ENCODE results near the gene FBXL14. TPM values are rescaled to one million over a fixed set of nuclear protein-coding genes. Genes with fewer than 3 reads are reported as not detected.

The FBXL14 gene
- total and polyA plus RNA-seq, 2 experiments from 2014 or later: 8.6 to 11.7 TPM

DNA sequence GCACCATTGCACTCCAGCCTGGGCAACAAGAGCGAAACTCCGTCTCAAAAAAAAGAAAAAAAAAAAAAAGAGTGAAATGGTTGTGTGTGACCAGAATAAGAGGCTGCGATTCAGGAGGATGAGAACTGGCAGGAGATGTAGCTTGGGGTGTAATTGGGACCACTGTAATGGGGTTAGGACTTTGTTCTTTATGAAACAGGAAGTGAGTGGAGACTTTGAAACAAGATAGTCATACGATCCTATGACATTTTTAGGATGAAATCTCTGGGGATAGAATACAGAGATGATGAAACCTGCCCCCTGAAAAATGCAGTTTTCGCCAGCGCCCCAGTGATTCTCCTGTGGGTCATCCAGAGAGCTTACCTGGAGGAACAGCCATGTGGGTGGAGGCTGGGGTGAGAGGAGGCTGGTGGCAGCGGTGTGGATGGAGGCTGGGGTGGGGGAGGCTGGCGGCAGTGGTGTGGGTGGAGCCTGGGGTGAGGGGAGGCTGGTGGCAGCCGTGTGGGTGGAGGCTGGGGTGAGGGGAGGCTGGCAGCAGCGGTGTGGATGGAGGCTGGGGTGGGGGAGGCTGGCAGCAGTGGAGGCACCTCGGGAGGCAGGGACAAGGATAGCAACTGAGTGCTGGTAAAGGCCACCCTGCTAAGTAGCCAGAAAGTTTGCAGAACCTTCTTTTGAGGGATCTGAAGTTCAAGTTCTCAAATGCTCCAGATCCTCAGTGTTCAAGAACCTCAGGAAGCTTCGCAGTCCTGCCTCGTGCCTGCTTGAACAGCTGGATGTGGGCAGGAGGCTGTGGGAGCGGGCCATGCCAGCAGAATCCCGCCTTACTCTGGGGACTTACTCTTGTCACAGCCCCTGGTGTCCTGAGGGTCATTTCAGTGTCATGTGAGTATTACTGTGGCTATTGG lies 20.2 kb downstream of the FBXL14 start:
- TF ChIP-seq EZH2 (IDR thresholded peaks at IDR 0.05; ENCODE audit: borderline replicate concordance) (no peak), EZH2phosphoT487 (IDR thresholded peaks at IDR 0.05; ENCODE audit: low read depth, severe bottlenecking, unreplicated experiment) (no peak), CTCF (IDR thresholded peaks at IDR 0.05; ENCODE audit: poor library complexity) (no peak)
- no peaks in the 10 kb centered on the region for H3K36me3 ChIP-seq (replicated peaks; ENCODE audit: insufficient read depth, low read depth)
- H3K9me2 ChIP-seq (replicated peaks; ENCODE audit: insufficient read depth): no peaks in the 10 kb centered on the region
- H4K20me1 ChIP-seq (ENCODE audit: insufficient read depth, poor library complexity, severe bottlenecking): no peaks in the 10 kb centered on the region
- H2AFZ ChIP-seq: no peak overlapping the region
- peak; percentile 38 for DNase-seq (ENCODE audit: low spot score)
- H3K4me2 ChIP-seq: no peak overlapping the region
- no peak overlapping the region for H3K4me3 ChIP-seq
- no peaks in the 10 kb centered on the region for H3K79me2 ChIP-seq
- H3K9me3 ChIP-seq (ENCODE audit: low read depth): no peaks in the 10 kb centered on the region
- H3K4me1 ChIP-seq (ENCODE audit: insufficient read depth): peaks cover 26% of the 10 kb centered on the region
- H3K27ac ChIP-seq: no peak overlapping the region
- no peaks in the 10 kb centered on the region for H3K27me3 ChIP-seq
- 90% methylated on average over 13 of the region's 15 CpGs for WGBS (ENCODE audit: low lambda C conversion rate, missing lambda C conversion rate)

GRCh38 chr12:1572731-1573130 lies 21.6 kb downstream of the FBXL14 start:
- TF ChIP-seq EZH2phosphoT487 (IDR thresholded peaks at IDR 0.05; ENCODE audit: low read depth, severe bottlenecking, unreplicated experiment) (no peak), CTCF (IDR thresholded peaks at IDR 0.05; ENCODE audit: poor library complexity) (no peak), EZH2 (IDR thresholded peaks at IDR 0.05; ENCODE audit: borderline replicate concordance) (no peak)
- H3K4me1 ChIP-seq (ENCODE audit: insufficient read depth): peaks cover 26% of the 10 kb centered on the region
- no peaks in the 10 kb centered on the region for H3K9me3 ChIP-seq (ENCODE audit: low read depth)
- H4K20me1 ChIP-seq (ENCODE audit: insufficient read depth, poor library complexity, severe bottlenecking): no peaks in the 10 kb centered on the region
- no peaks in the 10 kb centered on the region for H3K9me2 ChIP-seq (replicated peaks; ENCODE audit: insufficient read depth)
- no peaks in the 10 kb centered on the region for H3K79me2 ChIP-seq
- no peak overlapping the region for H2AFZ ChIP-seq
- no peak overlapping the region for H3K4me3 ChIP-seq
- WGBS (ENCODE audit: low lambda C conversion rate, missing lambda C conversion rate): 77% methylated on average over 5 of the region's 5 CpGs
- H3K27ac ChIP-seq: no peak overlapping the region
- no peaks in the 10 kb centered on the region for H3K36me3 ChIP-seq (replicated peaks; ENCODE audit: insufficient read depth, low read depth)
- H3K27me3 ChIP-seq: peaks cover 8% of the 10 kb centered on the region
- H3K4me2 ChIP-seq: no peak overlapping the region
- DNase-seq (ENCODE audit: low spot score): no peak

DNA sequence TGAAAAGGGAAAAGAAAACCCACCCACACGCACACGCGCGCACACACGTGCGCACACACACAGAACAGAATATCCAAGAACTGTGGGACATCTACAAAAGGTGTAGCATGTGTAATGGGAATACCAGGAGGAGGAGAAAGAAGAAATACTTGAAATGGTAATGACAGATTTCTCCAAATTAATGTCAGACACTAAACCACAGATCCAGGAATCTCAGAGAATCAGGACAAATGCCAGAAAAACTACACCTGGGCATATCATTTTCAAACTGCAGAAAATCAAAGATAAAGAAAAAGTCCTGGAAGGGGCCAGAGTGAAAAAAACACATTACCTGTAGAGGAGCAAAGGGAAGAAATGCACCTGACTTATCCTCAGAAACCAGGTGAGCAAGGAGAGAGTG lies 26.5 kb downstream of the FBXL14 start:
- no peaks in the 10 kb centered on the region for H3K79me2 ChIP-seq
- H3K27me3 ChIP-seq: peaks cover 13% of the 10 kb centered on the region
- no peak overlapping the region for H3K27ac ChIP-seq
- H3K4me2 ChIP-seq: no peak overlapping the region
- H3K4me1 ChIP-seq (ENCODE audit: insufficient read depth): no peaks in the 10 kb centered on the region
- no peaks in the 10 kb centered on the region for H3K36me3 ChIP-seq (replicated peaks; ENCODE audit: insufficient read depth, low read depth)
- H3K9me3 ChIP-seq (ENCODE audit: low read depth): no peaks in the 10 kb centered on the region
- WGBS (ENCODE audit: low lambda C conversion rate, missing lambda C conversion rate): 96% methylated on average over 6 of the region's 6 CpGs
- H4K20me1 ChIP-seq (ENCODE audit: insufficient read depth, poor library complexity, severe bottlenecking): no peaks in the 10 kb centered on the region
- no peaks in the 10 kb centered on the region for H3K9me2 ChIP-seq (replicated peaks; ENCODE audit: insufficient read depth)
- TF ChIP-seq EZH2phosphoT487 (IDR thresholded peaks at IDR 0.05; ENCODE audit: low read depth, severe bottlenecking, unreplicated experiment): no peak
- no peak for TF ChIP-seq EZH2 (IDR thresholded peaks at IDR 0.05; ENCODE audit: borderline replicate concordance)
- TF ChIP-seq CTCF (IDR thresholded peaks at IDR 0.05; ENCODE audit: poor library complexity): no peak
- no peak overlapping the region for H2AFZ ChIP-seq
- no peak overlapping the region for H3K4me3 ChIP-seq
- no peak for DNase-seq (ENCODE audit: low spot score)

Data from hepatocyte (in vitro differentiated cells).